ENCODE measurements around the gene COPS6.

Gene COPS6

DNA sequence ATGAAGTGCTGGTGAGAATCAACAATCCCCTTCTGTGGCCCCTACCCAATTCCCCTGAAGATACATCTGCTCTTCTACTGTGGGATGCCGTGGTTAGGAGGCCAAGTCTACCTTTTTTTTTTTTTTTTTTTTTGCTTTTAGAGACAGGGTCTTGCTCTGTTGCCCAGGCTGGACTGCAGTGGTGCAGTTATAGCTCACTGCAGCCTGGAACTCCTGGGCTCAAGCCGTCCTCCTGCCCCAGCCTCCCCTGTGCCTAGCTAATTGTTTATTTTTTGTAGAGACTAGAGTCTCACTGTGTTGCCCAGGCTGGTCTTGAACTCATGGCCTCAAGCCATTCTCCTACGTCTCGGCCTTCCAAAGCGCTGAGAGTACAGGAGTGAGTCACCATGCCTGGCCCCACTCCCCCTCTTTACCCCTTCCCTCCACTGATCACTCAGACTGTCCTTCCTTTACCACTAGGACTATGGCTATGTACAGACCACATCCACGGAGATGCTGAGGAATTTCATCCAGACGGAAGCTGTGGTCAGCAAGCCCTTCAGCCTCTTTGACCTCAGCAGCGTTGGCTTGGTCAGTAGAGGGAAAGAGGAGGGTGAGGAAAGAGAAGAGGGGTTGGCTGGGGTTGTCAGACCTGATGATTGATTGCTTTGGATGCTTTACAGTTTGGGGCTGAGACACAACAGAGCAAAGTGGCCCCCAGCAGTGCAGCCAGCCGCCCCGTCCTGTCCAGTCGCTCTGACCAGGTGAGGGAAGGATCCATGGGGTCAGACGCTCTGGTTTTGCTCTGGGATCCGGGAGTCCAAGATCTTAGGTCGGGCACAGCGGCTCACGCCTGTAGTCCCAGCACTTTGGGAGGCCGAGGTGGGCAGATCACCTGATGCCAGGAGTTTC, 14.4 kb downstream of the COPS6 start:
- no peak for DNase-seq

DNA sequence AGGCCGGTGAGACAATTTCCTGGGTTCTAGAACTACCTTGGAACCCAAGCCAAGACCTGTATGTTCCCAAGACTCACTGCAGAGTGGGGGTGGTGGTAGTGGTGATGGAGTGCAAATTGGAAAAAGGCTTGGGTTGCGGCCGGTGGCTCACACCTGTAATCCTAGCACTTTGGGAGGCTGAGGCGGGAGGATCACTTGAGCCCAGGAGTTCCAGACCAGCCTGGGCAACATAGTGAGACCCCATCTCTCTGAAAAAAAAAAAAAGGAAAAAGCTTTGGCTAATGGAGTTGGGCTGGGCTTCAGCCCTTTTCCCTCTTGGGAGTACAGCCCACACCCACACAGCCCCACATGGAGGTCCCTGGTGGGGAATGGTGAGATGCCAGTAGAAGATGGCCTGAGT, 16.8 kb downstream of the COPS6 start:
- DNase-seq = no peak

DNA sequence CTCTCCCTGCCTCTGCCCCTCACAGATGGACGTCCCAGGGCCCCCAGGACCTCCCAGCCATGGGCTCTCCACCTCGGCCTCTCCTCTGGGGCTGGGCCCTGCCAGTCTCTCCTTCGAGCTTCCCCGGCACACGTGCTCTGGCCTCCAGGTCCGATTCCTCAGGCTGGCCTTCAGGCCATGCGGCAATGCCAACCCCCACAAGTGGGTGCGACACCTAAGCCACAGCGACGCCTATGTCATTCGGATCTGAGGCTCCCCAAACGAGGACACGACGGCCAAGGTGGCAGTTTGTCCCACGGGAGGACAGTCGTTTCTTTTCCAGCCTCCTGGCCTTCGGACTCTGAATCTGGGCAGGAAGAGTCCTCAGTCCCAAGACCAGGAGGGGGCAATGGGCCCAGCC, 17.9 kb downstream of the COPS6 start:
- no peak for DNase-seq

- no peak for DNase-seq
Measured at GRCh38 chr7:100107125-100107737, 18.5 kb downstream of the COPS6 start.

DNA sequence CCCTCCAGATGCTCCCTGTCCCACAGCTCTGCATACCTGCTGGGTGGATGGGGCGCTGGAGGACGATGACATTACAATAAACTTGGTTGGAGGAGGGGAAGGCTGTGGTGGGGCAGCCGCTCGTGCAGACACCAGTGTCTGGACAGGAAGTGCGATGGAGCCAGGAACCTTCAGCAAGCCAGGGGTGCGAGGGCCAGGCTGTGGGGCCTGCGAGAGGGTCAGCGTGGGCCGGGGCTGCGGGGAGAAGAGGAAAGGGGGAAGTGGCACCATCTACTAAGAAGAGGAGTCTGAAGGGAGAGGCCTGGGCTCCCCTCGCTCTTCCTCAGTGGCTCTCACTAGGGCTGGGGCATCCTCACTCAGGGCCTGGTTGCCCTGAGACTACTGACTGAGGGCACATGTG, 19.1 kb downstream of the COPS6 start:
- DNase-seq = no peak

DNA sequence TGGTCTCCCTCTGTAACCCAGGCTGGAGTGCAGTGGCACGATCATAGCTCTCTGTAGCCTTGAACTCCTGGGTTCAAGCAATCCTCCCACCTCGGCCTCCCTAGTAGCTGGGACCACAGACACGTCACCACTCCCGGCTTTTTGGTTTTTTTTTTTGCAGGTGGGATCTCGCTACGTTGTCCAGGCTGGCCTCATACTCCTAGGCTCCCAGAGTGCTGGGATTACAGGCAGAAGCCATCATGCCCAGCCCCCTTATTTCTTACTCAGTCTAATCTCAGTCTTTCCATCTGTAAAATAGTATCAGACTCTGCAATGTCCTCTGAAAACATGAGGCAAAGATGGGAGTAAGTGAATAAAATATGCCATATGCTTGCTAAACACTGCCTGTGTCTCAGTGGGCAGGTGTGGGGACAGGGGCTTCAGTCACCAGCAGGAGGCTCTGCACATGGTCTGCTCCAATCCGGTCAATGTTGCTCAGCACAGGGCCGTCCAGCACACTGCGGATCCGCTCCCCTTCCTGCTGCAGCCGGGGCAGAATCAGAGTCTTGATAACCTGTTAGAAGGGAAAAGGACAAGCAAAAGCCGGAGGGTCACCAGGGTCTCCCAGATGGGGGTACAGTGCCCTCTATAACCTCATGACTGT, 20.9 kb downstream of the COPS6 start:
- DNase-seq = no peak

- DNase-seq = no peak
Measured at GRCh38 chr7:100111156-100111555, 22.4 kb downstream of the COPS6 start.

DNA sequence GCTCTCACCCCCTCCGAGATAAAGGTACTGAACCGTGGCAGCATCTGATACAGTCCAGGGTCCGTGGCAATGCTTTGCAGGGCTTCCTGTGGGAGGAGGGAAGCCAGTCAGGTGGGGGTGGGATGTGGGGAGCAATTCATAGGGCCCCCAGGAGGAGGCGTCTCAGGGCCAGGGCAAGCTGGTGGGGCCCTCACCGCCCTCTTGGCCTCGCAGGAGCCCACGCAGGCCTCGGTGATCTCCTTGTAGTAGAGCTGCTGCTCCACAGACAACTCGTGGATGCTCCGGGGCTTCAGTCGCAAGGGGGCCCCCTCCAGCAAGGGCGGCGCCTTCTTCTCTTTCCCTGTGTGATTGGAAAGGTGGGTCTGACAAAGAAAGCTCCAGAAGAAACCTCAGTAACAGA, 23.1 kb downstream of the COPS6 start:
- DNase-seq = no peak

GRCh38 chr7:100115026-100115425, 26.3 kb downstream of the COPS6 start:
- DNase-seq = no peak

- DNase-seq = no peak
Measured at GRCh38 chr7:100118388-100119071, 29.8 kb downstream of the COPS6 start.

DNA sequence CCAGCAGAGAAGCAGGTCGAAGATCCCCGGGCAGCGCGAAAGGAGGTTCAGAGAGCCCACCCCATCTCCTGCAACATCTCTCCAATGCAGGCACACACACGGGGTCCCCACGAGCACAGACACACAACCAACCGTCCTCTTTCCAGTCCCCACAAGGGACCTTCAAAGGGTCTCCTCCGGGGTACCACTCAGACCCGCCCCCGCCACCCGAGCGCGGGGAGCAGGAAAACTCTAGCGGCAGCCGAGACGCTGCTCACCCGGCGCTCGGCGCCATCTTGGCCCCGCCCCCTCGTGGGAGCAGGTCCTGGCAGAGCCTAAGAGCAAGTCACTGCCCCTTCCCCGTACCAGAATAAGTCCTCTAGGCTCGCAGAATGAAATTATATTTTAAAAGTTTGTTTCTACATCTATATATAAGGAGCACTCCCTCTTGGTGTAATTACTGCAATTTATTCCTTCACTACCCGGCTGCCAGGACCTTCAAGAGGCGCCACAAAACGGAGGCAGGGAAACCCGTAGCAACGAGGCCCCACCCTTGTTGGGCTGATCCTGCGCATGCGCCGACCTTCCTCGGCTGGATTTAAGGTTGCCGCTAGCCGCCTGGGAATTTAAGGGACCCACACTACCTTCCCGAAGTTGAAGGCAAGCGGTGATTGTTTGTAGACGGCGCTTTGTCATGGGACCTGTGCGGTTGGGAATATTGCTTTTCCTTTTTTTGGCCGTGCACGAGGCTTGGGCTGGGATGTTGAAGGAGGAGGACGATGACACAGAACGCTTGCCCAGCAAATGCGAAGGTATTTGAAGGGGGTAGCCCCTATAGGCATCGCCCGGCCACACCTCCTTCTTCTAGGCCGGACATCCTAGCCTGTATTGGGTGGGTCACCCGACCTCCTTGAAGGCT, 30.6 kb downstream of the COPS6 start, which contains the start of the genes CNPY4 and TAF6:
Gene CNPY4 (plus strand): TSS at position 563 of the 898 bp plus-strand sequence. CDS start 111 bp downstream, at position 674.
Gene TAF6 (minus strand): TSS at position 287 of the 898 bp plus-strand sequence. CDS start 5,149 bp downstream, outside the sequence.
- peak; percentile 97 for DNase-seq

DNA sequence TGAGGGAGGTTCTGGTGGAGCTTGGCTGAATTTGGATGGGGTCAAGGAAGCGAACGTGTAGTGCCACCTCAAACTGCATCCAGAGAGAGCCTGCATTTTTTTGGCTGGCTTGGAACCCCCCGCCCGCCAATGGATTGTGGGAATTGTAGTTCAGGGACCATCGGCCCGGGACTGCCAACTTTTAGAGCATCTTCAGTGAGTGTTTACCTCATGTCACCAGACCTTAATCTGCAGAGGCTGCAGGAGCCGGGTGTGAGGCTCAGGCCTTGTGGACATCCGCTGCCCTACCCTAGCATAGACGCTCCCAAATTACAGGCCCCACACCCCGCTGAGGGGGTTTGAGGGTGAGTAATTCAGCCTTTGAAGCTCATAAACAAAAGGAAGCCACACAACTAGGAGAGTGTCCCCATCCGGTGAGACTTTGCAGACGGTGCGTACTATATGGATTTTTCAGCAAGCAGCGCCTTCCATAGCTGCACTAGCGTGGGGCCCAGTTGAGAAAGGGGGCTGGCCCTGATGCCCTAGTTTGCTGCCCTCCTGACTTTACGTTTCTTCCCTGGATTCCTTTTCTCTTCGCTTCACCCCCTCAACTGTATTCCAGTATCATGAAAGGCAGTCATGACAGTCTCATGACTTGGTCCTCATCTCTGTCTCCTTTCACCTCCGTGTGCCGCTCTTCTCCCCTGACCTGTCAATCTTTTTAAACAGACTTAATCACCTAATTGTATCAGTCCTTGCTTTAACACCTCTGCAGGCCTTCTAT, 31.4 kb downstream of the COPS6 start:
- peak in 2 of 3 donors; percentile 60 to 63 for DNase-seq

- no peak for DNase-seq
Measured at GRCh38 chr7:100120733-100121036, 31.9 kb downstream of the COPS6 start.

DNA sequence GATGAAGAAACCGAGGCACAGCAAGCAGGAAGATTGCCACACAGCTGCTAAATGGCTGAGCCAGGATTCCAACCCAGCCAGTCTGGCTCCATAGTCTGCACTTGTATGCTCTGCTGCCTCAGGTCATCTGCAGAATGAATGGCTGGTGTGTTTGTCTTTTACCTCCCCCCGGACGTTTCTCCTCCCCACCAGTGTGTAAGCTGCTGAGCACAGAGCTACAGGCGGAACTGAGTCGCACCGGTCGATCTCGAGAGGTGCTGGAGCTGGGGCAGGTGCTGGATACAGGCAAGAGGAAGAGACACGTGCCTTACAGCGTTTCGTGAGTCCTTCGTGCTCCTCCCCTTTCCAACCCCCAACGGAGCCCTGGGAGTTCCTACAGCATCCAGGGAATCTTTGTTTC, 33.3 kb downstream of the COPS6 start:
- DNase-seq = no peak

GRCh38 chr7:100122568-100122967, 33.8 kb downstream of the COPS6 start:
- no peak for DNase-seq

GRCh38 chr7:100124301-100125230, 35.8 kb downstream of the COPS6 start:
- DNase-seq = no peak

DNA sequence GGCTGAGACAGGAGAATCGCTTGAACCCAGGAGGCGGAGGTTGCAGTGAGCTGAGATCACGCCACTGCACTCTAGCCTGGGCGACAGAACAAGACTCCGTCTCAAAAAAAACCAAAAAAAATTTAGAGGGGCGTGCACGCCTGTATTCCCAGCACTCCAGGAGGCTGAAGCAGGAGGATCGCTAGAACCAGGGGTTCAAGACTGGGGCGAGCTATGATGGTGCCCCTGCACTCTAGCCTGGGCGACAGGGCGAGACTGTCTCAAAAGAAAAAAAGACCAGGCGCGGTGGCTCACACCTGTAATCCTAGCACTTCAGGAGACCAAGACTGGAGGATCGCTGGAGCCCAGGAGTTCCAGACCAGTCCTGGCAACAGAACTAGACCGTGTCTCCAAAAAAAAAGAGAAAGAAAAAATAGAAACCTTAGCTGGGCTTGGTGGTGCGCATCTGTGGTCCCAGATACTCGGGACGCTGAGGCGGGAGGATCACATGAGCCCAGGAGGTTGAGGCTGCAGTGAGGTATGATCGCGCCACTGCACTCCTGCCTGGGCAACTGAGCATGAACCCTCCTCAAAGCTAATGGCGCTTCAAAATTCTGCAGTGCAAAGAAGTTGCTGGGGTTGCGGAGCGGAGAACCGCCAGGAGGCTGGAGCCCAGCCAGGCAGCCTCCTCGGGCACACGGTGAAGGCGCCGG, 37.6 kb downstream of the COPS6 start:
- no peak for DNase-seq

- DNase-seq = peak; percentile 86 to 94 (median 92)
Measured at GRCh38 chr7:100126931-100127865, 38.4 kb downstream of the COPS6 start, which contains the start of gene MBLAC1. Gene MBLAC1, plus strand, starts transcription at chr7:100126967. Its CDS starts 429 bp downstream, at chr7:100127396.
